IMR-90 (cell line): Measurements from ENCODE around the gene SEPHS1.

Experiments used
- BHLHE40 ChIP-seq: fragments of 150-350 bp; IDR thresholded peaks from 2 replicates; pipeline ENCODE4 v1.6.1; 2016; ENCODE audit warnings: mild to moderate bottlenecking, low read depth, low read length
- CEBPB ChIP-seq: IDR thresholded peaks from 2 replicates; pipeline ENCODE4 v1.6.1; 2012; ENCODE audit warnings: low read depth, low read length, improper control_type of control experiment
- CTCF ChIP-seq: conservative IDR thresholded peaks from 2 replicates; pipeline ENCODE4 v1.5.1; 2012; ENCODE audit warnings: mild to moderate bottlenecking, low read depth, low read length, improper control_type of control experiment
- ELK1 ChIP-seq: fragments of 150-350 bp; IDR thresholded peaks from 2 replicates; pipeline ENCODE4 v1.6.1; 2016; ENCODE audit warnings: low read depth, mild to moderate bottlenecking, low read length, moderate library complexity, borderline replicate concordance
- MAFK ChIP-seq: IDR thresholded peaks from 2 replicates; pipeline ENCODE4 v1.6.1; 2012; ENCODE audit warnings: low read depth, low read length, improper control_type of control experiment
- MXI1 ChIP-seq: IDR thresholded peaks from 2 replicates; pipeline ENCODE4 v1.6.1; 2012; ENCODE audit warnings: low read depth, mild to moderate bottlenecking, low read length, moderate library complexity, borderline replicate concordance
- POLR2A ChIP-seq: IDR thresholded peaks from 2 replicates; pipeline ENCODE4 v1.6.1; 2012; ENCODE audit warnings: mild to moderate bottlenecking, low read depth, low read length
- RAD21 ChIP-seq: IDR thresholded peaks from 2 replicates; pipeline ENCODE4 v1.6.1; 2012; ENCODE audit warnings: low read length, improper control_type of control experiment
- RCOR1 ChIP-seq: IDR thresholded peaks from 2 replicates; pipeline ENCODE4 v1.6.1; 2012; ENCODE audit warnings: mild to moderate bottlenecking, low read length, improper control_type of control experiment; ENCODE audit not compliant: insufficient replicate concordance
- RFX5 ChIP-seq: IDR thresholded peaks from 2 replicates; pipeline ENCODE4 v1.8.0; 2012; ENCODE audit warnings: low read depth, mild to moderate bottlenecking, low read length, moderate library complexity
- SMC3 ChIP-seq: fragments of 150-350 bp; IDR thresholded peaks from 2 replicates; pipeline ENCODE4 v1.6.1; 2016; ENCODE audit warnings: low read depth, mild to moderate bottlenecking, antibody characterized with exemption, low read length, moderate library complexity
- USF2 ChIP-seq: fragments of 150-350 bp; IDR thresholded peaks from 2 replicates; pipeline ENCODE4 v1.6.1; 2017; ENCODE audit warnings: mild to moderate bottlenecking, antibody characterized with exemption, low read length, low read depth

GRCh38 chr10:13328126-13328525 is 20.0 kb downstream of the SEPHS1 start:
- TF ChIP-seq BHLHE40 (no peak), RAD21 (no peak), CTCF (no peak), POLR2A (no peak), SMC3 (no peak), MXI1 (no peak), CEBPB (no peak), RCOR1 (no peak), MAFK (no peak), ELK1 (no peak), USF2 (no peak), RFX5 (no peak)
